Kidney glomerular epithelial cell (primary cell): ENCODE measurements around the gene GABRG3.

Source experiments
- DNase-seq: peaks from one replicate; lab custom pipeline; 2025; lab: John Stamatoyannopoulos, UW

The GABRG3 gene

GRCh38 chr15:27414168-27414870, 443.3 kb downstream of the GABRG3 start:
- no peak for DNase-seq

- no peak for DNase-seq
Measured at GRCh38 chr15:27418726-27419125, 447.7 kb downstream of the GABRG3 start.

- DNase-seq = no peak
Measured at GRCh38 chr15:27422997-27423396, 452.0 kb downstream of the GABRG3 start.

DNA sequence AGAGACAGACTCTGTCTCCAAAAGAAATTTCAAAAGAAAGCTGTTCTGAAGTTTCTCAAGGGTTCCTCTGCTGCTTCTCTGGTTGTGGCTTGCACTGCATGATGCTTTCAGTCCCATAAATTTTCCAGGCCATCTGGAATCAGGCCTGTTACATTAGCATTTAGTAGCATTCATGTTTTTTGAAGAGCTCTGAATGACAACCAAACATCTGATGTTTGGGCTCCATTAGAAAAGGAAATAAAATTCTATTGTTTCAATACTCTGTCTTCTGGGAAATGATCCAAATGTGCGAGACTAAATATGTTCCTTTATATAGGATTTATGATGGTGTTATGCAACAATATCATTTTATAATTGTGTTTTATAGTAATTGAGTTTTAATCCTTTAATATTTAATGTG, 455.8 kb downstream of the GABRG3 start:
- no peak for DNase-seq

DNA sequence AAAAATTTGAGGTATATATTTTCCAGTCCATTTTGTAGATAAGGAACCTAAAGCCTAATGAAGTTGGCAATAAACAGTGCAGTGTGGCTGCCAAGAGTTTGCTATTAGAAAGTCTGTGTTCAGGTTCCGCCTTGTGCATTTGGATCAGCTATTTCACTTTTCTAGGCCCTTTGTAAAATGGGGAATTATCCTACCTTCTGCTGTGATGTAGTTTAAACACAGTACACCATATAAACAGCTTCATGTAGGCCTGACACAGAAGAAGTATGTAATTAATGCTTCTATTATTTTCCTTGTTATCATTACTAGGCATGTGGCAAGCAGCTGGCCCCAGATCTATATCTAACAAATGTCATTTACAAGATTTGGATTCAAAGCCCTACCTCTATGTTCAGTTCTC, 456.3 kb downstream of the GABRG3 start:
- DNase-seq = no peak

DNA sequence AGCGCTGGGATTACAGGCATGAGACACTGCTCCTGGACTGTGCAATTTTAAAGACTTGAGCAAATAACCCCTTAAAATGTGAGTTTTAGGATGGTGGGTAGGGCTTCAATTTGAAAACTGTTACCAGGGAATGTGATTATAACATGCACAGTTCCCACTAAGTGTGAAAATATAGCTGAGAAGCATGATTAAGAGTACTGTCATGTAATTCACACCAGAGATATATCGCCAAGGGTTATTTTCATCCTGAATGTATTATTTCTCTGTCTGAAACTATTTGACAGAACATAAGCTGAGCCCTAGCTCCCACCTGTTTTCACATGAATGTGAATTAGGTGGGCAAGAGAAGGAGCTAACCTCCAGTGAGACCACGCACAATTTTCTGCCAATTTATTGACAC, 457.2 kb downstream of the GABRG3 start:
- DNase-seq = no peak

GRCh38 chr15:27429577-27429976, 458.6 kb downstream of the GABRG3 start:
- DNase-seq = no peak

- no peak for DNase-seq
Measured at GRCh38 chr15:27433604-27434003, 462.6 kb downstream of the GABRG3 start.

- DNase-seq = no peak
Measured at GRCh38 chr15:27438403-27439375, 467.7 kb downstream of the GABRG3 start.

GRCh38 chr15:27441120-27441519, 470.1 kb downstream of the GABRG3 start:
- DNase-seq = no peak

- DNase-seq = no peak
Measured at GRCh38 chr15:27448234-27448633, 477.3 kb downstream of the GABRG3 start.

GRCh38 chr15:27448986-27449385, 478.0 kb downstream of the GABRG3 start:
- DNase-seq = no peak

- DNase-seq = no peak
Measured at GRCh38 chr15:27449941-27450340, 479.0 kb downstream of the GABRG3 start.

- peak; percentile 49 for DNase-seq
Measured at GRCh38 chr15:27454281-27455075, 483.5 kb downstream of the GABRG3 start.

DNA sequence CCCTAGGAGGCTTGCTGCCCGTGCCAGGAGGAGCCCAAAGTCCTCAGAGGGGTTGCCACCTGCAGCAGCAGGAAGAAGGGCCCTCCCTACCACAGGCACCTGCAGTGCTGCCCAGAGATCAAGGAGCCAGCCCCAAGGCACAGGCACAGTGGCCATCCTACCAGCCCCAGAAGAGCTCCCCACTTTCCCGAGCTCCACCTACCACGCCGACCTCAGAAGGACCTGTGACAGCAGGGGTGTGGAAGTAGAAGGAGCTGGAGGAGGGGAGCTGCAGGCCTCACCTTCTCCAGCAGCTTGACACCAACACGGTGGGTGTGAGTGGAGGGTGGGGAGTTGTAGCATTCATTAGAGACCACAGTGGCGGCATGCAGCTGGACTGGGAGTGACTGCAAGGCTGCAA, 485.8 kb downstream of the GABRG3 start:
- no peak for DNase-seq

DNA sequence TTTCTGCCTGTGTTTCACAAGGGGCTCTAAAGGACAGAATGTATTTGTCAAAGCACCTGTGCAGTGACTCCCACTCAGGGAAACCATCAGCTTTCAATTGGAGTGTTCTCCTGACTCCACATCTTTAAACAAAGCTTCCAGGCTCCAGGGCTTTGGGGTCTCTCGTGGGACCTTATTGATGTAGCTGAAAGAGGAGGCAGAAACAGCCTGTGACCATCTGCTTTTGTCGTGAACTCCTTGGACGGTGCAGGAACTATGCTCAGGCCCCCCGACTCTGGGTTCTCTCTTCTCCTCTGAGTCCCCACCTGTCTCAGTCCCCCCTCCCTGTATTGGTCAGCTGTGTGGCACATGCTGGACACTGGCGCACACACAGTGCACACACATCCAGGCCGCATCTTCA, 486.8 kb downstream of the GABRG3 start:
- no peak for DNase-seq

GRCh38 chr15:27458345-27459084, 487.5 kb downstream of the GABRG3 start:
- no peak for DNase-seq

DNA sequence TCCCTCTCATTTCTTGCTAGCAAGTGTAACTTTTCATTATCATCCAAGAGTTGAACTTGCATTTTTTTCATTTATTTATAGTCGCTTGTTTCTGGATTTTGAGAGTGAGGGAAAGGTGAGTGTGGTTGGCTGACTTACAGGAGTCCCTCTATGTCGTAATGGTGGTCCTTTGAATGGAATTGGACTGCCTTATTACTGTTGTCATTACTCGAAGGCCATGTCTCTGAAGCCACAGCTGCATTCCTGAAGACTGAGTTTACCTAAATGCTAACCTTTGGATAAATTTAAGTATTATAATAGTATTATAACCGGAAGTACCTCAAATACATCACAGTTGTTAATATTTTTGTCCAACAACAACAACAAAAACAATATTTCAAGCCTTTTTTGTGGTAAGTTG, 488.9 kb downstream of the GABRG3 start:
- DNase-seq = no peak

- no peak for DNase-seq
Measured at GRCh38 chr15:27461181-27461580, 490.2 kb downstream of the GABRG3 start.

GRCh38 chr15:27463525-27464088, 492.6 kb downstream of the GABRG3 start:
- no peak for DNase-seq

GRCh38 chr15:27464941-27465612, 494.1 kb downstream of the GABRG3 start:
- no peak for DNase-seq
